HG03135 (cell line): ENCODE measurements around the gene OFD1.

Experiments used
- ATAC-seq: cut with Tn5 transposase; IDR thresholded peaks from one replicate; pipeline ENCODE4 v1.9.1; 2021; ENCODE audit warnings: mild to moderate bottlenecking, moderate library complexity; ENCODE audit not compliant: unreplicated experiment

OFD1 gene, protein sequence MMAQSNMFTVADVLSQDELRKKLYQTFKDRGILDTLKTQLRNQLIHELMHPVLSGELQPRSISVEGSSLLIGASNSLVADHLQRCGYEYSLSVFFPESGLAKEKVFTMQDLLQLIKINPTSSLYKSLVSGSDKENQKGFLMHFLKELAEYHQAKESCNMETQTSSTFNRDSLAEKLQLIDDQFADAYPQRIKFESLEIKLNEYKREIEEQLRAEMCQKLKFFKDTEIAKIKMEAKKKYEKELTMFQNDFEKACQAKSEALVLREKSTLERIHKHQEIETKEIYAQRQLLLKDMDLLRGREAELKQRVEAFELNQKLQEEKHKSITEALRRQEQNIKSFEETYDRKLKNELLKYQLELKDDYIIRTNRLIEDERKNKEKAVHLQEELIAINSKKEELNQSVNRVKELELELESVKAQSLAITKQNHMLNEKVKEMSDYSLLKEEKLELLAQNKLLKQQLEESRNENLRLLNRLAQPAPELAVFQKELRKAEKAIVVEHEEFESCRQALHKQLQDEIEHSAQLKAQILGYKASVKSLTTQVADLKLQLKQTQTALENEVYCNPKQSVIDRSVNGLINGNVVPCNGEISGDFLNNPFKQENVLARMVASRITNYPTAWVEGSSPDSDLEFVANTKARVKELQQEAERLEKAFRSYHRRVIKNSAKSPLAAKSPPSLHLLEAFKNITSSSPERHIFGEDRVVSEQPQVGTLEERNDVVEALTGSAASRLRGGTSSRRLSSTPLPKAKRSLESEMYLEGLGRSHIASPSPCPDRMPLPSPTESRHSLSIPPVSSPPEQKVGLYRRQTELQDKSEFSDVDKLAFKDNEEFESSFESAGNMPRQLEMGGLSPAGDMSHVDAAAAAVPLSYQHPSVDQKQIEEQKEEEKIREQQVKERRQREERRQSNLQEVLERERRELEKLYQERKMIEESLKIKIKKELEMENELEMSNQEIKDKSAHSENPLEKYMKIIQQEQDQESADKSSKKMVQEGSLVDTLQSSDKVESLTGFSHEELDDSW

DNA sequence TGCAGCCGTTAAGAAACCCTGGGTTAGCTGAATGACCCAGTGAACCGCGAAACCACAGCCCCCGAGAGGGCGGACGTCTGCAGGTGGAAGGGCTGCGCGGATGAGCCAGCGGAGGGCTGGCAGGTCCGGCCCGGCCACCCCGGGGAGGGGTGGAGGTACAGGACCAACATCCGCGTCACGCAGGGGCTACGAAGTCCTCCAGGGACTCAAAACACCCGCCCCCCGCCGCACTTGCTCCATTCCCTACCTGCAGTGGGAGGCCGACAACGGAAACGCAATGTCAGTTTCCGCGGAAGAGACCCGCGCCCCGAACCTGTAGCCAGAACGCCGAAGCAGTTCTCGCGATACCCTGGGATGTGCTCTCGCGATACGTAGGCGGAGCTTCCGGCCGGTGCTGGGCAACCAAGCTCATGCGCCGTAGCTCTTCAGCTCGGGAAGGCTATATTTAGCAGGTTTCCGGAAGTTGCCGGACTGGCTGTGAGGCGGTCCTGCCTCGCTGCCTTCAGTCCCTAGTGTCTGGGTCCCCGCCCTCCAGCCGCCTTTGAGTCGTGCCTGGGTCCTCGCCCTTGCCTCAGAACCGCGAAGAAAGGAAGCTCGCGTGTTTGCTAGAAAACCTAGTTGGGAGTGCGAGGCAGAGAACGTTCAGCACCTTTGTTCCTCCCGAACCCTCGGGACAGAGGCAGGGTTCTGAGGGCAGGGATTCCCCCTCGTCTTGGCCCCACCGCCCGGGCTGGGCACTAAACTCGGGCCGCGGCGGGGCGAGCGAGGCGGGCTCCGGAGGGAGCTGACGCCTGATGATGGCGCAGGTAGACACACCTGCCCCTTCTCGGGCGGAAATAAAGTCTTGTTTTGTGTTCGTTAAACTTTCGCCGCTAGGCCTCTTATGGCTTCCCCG is at the start of gene OFD1, which contains the start of gene TRAPPC2:
TSS of gene OFD1 (plus strand) at position 471 of the 895 bp plus-strand sequence. CDS start at position 795, 324 bp downstream.
TSS of gene TRAPPC2 (minus strand) at position 343 of the 895 bp plus-strand sequence. CDS start 14,657 bp downstream, outside the sequence.
- peak; percentile 94 for ATAC-seq

DNA sequence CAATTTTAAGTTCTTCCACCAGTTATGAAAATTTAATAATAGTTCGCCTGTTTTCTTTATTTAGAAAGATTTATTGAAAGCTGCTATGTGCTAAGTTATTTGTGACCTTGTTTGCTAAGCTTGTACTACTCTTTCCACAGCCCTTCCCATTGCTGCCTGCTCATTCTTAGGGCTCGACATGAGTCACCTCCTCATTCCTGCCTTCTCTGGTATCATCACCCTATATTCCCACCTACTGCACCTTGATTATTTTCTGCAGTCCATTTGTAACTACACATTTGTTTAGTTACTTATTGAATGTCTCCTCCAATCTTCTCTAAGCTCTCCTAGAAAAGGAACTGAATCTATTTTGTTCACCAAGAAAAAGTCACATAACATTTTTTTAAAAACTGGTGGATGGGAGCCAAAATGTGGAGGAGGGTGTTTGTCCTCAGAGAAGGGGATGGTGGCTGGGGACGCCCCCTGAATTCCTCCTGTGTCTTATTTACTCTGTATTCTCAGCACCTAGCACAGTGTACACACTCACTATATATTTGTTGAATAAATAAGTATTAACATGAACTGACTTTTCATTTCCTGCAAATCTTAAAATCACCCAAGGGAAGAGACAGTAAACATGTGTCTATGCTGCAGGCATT is 49.3 kb upstream of the OFD1 start:
- ATAC-seq = no peak

- ATAC-seq = no peak
Measured at GRCh38 chrX:13687203-13687602, 47.3 kb upstream of the OFD1 start.

DNA sequence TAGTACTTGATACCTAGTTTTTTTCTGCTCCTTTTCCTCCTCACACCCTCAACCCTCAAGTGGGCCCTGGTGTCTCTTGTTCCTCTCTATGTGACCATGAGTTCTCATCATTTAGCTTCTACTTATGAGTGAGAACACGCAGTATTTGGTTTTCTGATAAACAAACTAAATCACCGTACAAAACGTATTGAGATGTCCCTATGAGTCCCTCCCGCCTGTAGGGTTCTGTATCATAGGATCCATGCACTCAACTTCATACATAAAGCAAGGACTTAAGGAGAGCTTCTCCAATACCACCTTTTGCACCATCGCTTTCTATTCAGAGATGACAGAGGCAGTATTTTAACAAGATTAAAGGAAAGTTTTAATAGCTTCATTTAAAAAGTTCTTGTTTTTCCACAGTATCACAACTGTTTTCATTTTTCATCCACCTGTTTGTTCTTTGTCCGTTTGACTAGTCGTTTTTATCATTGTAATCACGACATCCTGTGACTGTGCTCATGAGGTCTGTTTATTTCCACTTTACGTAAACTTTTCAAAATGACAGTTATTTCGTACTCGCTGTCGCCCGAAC is 46.1 kb upstream of the OFD1 start:
- ATAC-seq = no peak

GRCh38 chrX:13688958-13689740 is 45.4 kb upstream of the OFD1 start, which contains the start of gene RAB9A:
RAB9A (plus strand) TSS chrX:13689128; CDS start chrX:13708747, 19,619 bp downstream.
- ATAC-seq = peak; percentile 76

- no peak for ATAC-seq
Measured at GRCh38 chrX:13689741-13690211, 44.8 kb upstream of the OFD1 start.

DNA sequence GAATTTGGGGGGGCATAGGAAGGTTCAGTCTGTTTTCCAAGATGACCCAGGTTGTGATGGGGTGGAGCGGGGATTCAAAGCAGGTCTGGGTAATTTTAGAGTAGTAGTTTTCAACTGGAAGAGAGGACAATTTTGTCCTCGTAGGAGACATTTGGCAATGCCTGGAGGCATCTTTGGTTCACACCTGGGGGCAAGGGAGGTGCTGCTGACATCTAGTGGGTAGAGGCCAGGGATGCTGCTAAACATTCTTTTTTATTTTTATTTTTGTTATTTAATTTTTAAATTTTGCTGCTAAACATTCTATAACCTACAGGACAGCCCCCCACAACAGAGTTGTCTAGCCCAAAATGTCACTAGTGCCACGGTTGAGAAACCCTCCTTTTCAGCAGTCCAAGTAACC is 43.7 kb upstream of the OFD1 start:
- no peak for ATAC-seq

DNA sequence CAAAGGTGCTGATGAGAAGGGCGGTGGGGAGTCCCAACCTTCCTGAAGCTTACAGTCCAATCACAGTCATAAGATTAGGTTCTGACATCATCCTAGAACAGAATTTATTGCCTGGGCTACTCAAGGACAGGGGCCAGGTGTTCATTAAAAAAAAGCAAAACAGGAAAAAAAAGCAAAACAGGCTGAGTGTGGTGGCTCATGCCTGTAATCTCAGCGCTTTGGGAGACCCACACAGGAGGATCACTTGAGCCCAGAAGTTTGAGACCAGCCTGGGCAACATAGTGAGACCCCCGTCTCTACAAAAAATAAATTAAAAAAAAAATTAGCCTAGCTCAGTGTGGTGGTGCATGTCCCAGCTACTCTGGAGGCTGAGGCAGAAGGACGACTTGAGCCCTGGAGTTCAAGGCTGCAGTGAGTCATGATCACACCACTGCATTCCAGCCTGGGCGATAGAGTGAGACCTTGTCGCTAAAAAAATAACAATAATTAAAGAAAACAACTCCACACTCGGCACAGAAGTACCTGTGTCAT is 42.6 kb upstream of the OFD1 start:
- ATAC-seq = no peak

DNA sequence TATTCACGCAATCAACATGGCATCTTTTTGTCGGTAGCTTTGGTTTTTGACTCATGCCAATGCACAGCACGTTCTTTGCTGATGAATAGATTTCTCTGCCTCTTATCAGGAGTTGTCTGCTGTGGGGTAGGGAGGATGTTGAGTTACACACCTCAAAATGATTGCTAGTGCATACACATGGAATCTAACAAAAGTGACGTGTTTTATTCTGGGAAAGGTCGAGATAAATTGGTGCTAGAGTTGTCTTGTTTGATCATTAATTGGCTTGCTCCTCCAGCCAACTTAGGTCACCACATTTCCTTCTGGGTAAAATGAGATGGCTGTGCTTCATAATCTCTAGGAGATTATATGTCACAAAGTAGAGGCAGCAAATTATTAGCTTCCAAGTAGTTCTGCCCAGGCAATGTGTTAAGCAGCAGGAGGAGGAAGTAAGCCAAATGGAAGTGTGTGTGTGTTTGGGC is 41.7 kb upstream of the OFD1 start:
- no peak for ATAC-seq

DNA sequence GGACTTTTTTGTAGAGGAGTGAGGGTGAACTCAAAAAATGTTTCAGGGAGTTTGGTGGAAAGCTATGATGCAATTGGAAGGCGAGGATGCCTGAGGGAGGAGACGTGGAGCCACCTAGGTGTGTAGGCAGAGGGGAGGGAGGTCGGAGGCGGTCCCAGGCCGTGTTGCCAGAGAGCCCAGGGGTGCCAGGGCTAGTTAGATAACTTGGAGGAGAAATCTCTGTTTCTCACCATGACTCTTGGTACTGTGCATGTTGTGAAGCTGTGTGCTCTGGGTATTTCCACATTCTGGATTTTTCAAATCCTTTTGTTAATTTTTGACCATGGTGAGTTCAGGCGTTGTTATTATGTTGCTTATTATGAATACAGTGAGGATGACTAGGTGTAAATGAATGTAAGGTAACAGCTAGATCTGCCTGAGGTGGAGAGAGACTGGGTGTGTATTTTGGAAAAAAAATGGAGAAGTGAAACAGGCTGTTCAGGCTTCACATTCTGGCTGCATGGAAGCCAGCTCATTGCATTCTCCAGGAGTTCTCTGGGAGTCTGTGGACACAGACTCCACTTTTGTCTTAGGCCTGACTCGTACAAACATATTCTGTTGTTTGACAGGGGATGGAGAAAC is 41.1 kb upstream of the OFD1 start:
- ATAC-seq = no peak

GRCh38 chrX:13694359-13694758 is 40.2 kb upstream of the OFD1 start:
- ATAC-seq = no peak

GRCh38 chrX:13694983-13695382 is 39.6 kb upstream of the OFD1 start:
- no peak for ATAC-seq

- ATAC-seq = no peak
Measured at GRCh38 chrX:13695601-13696115, 38.9 kb upstream of the OFD1 start.

GRCh38 chrX:13697455-13697854 is 37.1 kb upstream of the OFD1 start:
- ATAC-seq = peak; percentile 54

GRCh38 chrX:13697976-13698375 is 36.6 kb upstream of the OFD1 start:
- no peak for ATAC-seq

DNA sequence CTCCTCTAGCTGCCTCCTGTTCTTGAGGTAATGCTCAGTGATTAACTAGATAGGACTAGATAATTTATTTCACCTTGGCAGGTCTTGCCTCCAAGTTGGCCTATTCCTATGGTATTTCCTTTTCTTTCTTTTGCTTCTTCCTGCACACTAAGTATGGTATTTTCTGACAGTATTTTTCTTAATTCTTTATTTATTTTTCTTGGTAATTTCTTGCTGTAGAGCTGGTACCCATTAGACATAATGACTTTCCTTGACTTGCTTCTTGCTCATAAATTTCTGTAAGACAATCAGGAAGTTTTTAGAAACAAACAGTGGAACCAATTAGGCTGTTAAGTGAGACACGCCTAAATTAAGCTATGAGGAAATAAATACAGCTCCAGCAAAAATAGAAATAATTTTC is 36.1 kb upstream of the OFD1 start:
- ATAC-seq = no peak

DNA sequence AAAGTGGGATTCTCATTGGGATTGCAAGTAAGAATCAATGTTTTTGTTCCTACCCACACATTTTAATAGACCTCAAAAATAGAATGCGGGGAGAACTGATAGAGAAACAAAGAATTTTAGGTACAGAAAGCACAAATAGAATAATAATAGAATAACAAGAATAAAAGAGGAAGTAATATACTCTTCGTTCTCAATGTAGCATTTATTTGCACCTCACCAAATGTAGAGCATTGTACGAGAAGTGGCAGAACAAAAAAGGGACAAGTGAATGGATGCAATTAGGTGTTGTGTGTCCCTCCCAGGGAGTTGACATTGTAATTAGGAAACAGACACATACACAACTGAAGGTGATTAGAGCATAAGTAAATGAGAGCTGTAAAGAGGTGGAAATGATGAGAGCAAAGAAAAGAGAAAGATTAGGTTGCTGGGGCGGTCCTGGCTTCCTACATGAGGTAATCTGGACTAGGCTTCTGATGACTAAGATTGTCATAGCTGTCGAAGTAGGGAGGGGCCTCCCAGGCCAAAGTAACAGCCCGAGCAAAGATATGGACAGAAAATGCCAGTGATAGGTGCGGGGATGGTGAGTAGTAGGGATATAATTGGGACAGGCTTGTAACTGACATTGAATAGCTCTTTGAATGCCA is 35.2 kb upstream of the OFD1 start:
- ATAC-seq = no peak
